ENCODE measurements around the gene CD300LB. TPM values are rescaled to one million over a fixed set of nuclear protein-coding genes. Genes with fewer than 3 reads are reported as not detected.

CD300LB gene
- total and polyA plus RNA-seq, 10 of the 15 experiments (the other 5 are each of a cell fraction or from before 2014, with no cell fraction given), result 0.08 to 0.57 (median 0.25) TPM; not detected in 4

- no peak for TF ChIP-seq E4F1 (IDR thresholded peaks at IDR 0.05; ENCODE audit: borderline replicate concordance, partially characterized antibody)
- TF ChIP-seq USF1 (IDR thresholded peaks at IDR 0.05; ENCODE audit: borderline replicate concordance, extremely low read length, insufficient read depth, low read depth, low read length), result no peak
- TF ChIP-seq PBX3 (IDR thresholded peaks at IDR 0.05; ENCODE audit: insufficient replicate concordance, low read depth, low read length), result no peak
- TF ChIP-seq NR2C1 (IDR thresholded peaks at IDR 0.05), result no peak
- TF ChIP-seq YBX1 (IDR thresholded peaks at IDR 0.05), result no peak
- TF ChIP-seq SIX5 (IDR thresholded peaks at IDR 0.05; ENCODE audit: low read depth, low read length, severe bottlenecking), result no peak
- TF ChIP-seq RELA (IDR thresholded peaks at IDR 0.05; ENCODE audit: borderline replicate concordance, partially characterized antibody), result no peak
These were observed 16.0 kb upstream of the CD300LB start (continued) for GRCh38 chr17:74547264-74547663.

GRCh38 chr17:74546586-74546985, 15.3 kb upstream of the CD300LB start:
- WGBS (ENCODE audit: insufficient coverage, insufficient replicate concordance, low lambda C conversion rate, missing lambda C conversion rate), result 45% methylated on average over 7 of the region's 7 CpGs
- DNase-seq (ENCODE audit: low read depth, low spot score), result no peak
- Histone ChIP-seq H3K4me2 (ENCODE audit: control insufficient read depth, insufficient read depth) (no peak overlapping the region), H3K4me1 (ENCODE audit: control insufficient read depth, insufficient read depth, low read length) (no peaks in the 10 kb centered on the region), H3K27ac (ENCODE audit: control insufficient read depth, insufficient read depth) (no peak overlapping the region), H3K79me2 (ENCODE audit: control insufficient read depth, insufficient read depth, low read length) (no peaks in the 10 kb centered on the region), H3K9me3 (replicated peaks; ENCODE audit: control insufficient read depth, insufficient read depth, low read length) (no peaks in the 10 kb centered on the region), H3K36me3 (ENCODE audit: control insufficient read depth in 2 of 2, insufficient read depth in 2 of 2, low read length in 1 of 2) (no peaks in the 10 kb centered on the region), H3K9ac (ENCODE audit: control insufficient read depth, insufficient read depth, low read length) (no peak overlapping the region), H2AFZ (ENCODE audit: control insufficient read depth, low read depth, low read length) (no peak overlapping the region), H3K27me3 (replicated peaks in 1 of 2; ENCODE audit: control insufficient read depth in 2 of 2, insufficient read depth in 2 of 2, low read length in 1 of 2) (no peaks in the 10 kb centered on the region; a peak in 1 of 4 replicates), H3K4me3 (no peak overlapping the region), H4K20me1 (ENCODE audit: control insufficient read depth, insufficient read depth) (no peaks in the 10 kb centered on the region)
- in situ Hi-C loops (cut with MboI) (no loop called here), intact Hi-C loops (cut with micrococcal nuclease; ENCODE audit: unreplicated experiment) (no loop called here)
- POLR2A ChIA-PET, result no interaction called here
- ATAC-seq, result no peak
- RAD21 ChIA-PET (ENCODE audit: unreplicated experiment), result no interaction called here
- CTCF ChIA-PET, result no interaction called here
- no peak for TF ChIP-seq ZSCAN29 (IDR thresholded peaks at IDR 0.05)
- TF ChIP-seq CBFB (IDR thresholded peaks at IDR 0.05; ENCODE audit: low read depth), result no peak
- TF ChIP-seq MLLT1 (IDR thresholded peaks at IDR 0.05), result no peak
- TF ChIP-seq CHD2 (IDR thresholded peaks at IDR 0.05; ENCODE audit: borderline replicate concordance, low read depth, low read length), result no peak
- SMC1A ChIA-PET (ENCODE audit: uncharacterized antibody, unreplicated experiment), result no interaction called here
- BruUV-seq (replicated peaks), result no TSS peak
- no peak for FAIRE-seq

Data from GM12878 (cell line).